ENCODE results near the gene DYNLL1.
"Not testable (repeated sequence)": the region's sequence is repeated elsewhere in the genome, so short reads cannot be mapped to it uniquely, and the experiment has no call there.

DYNLL1 gene

DNA sequence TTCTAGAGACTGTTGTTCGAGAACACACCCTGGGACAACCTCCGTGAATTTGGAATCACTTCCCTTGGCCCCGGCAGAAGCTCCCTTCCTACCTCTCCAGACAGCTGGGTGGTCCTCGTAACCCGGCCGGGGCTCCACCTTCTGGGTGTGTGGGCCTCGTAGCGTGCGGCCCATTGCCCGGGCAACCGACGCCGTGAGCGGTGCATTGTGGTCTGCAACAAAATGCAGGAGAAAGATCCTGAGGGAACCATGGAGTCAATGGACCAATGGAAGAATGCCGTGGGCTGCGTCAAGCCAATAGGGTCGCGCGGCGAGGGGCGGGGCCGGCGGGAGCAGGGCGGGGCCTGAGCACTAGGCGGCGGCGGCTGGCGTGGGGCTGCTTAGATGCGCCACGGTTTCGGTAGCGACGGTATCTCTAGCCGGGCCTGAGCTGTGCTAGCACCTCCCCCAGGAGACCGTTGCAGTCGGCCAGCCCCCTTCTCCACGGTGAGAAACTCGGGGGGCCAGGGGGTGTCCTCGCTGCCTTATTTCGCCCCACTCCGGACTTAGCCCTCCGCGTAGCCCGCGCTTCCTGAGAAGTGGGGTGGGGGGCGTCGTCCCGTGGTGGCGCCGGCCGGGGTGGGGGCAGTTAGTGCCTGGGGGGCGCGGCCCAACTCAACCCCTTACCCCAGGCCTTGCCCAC, at the start of gene DYNLL1:
Gene DYNLL1, plus strand, starts transcription at position 383 of the 682 bp plus-strand sequence. CDS start 309 bp downstream, outside the sequence.
- DNase-seq, result peak; percentile 96

DNA sequence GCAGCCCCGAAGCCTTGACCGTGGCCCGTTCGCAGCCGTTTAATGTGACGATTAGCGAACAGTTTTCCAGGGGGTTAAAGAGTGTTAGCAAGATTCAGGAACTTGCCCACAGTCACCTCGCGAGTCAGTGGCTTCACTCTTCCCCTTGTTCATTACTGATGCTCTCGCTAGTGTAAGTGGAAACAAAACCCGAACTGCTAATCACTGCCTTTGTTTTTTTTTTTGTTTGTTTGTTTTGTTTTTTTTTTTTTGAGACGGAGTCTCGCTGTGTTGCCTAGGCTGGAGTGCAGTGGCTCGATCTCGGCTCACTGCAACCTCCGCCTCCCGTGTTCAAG, 49.1 kb upstream of the DYNLL1 start:
- DNase-seq, result not testable (repeated sequence)

DNA sequence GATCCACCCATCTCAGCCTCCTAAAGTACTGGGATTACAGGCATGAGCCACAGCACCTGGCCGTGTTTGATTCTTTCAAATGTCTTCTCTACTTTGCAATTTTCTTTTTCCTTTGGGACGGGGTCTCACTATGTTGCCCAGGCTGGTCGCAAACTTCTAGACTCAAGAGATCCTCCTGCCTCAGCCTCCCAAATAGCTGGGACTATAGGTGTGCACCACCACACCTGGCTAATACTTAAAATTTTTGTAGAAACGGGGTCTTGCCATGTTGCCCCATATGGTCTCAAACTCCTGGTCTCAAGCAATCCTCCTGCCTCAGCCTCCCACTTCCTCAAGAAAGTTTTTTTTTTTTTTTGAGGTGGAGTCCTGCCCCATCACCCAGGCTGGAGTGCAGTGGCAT, 47.9 kb upstream of the DYNLL1 start:
- no peak for DNase-seq

DNA sequence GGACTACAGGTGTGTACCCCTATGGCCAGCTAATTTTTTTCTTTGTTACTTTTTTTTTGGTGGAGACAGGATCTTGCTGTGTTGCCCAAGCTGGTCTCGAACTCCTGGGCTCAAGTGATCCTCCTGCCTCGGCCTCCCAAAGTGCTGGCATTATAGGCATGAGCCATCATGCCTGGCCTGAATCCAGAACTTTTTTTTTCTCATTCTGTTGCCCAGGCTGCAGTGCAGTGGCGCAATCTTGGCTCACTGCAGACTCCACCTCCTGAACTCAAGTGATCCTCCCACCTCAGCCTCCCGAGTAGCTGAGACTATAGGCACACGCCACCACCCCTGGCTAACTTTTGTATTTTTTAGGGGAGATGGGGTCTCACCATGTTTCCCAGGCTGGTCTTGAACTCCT, 43.4 kb upstream of the DYNLL1 start:
- not testable (repeated sequence) for DNase-seq

DNA sequence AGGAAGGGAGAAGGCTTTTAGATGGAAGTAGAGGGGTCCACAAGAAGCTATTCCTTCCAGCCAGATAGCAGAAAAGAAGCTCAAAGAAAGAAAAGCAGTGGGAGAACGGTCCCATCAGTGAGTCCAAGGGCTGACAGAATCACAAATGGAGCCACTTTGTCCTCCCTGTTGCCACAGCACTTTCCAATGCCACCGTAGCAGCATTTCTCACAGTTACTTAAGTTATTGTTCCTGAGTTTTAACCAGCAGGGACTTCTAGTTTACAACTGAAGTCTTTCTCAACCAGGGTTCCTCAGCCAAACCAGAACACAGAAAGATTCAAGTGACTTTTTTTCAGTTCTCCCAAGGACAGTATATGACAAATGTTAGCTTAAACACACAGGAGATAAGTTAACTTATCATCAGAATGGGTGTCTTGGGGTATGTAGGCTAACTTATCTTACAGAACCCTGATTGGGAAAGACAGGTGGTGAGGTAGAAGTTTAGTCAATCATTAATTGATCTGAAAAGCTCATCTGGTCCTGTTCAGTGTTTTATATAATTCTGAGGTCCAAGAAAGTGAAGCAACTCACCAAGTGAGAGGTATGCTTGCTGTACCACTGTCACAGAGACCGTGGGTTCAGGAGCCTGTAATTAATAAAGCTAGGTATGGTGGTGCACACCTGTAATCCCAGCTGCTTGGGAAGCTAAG, 42.7 kb upstream of the DYNLL1 start:
- no peak for DNase-seq

DNA sequence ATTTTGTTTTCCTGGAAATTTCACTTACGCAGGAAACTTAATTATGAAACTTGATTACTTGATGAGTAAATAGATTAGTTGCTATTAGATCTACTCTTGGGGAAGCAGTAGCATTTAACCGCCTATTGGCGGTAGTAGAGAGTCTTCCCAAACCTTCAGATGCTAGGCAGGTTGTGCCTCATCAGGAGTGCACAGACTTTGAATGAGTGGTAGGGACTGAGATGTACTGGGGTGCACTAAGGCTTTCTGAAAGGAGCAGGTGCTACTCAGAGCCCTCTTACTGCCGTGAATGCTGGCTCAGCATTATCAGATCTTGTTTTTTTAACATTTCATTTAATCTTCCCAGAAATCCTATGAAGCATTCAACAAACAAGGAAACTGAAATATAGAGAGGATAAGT, 41.9 kb upstream of the DYNLL1 start:
- peak; percentile 57 for DNase-seq

DNA sequence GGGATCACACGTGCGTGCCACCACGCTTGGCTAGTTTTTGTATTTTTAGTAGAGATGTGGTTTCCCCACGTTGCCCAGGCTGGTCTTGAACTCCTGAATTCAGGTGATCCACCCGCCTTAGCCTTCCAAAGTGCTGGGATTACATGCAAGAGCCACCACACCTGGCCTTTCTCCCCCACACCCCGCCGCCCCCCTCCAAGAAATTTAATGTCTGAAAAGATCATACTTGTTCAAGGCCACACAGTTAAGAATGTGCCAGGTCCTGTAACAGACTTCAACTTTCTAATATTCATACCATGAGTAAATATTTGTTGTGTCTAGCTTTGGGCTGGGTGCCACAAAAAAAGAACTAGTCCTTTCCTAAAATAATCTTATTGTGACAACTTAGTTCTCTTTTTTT, 40.6 kb upstream of the DYNLL1 start:
- no peak for DNase-seq

DNA sequence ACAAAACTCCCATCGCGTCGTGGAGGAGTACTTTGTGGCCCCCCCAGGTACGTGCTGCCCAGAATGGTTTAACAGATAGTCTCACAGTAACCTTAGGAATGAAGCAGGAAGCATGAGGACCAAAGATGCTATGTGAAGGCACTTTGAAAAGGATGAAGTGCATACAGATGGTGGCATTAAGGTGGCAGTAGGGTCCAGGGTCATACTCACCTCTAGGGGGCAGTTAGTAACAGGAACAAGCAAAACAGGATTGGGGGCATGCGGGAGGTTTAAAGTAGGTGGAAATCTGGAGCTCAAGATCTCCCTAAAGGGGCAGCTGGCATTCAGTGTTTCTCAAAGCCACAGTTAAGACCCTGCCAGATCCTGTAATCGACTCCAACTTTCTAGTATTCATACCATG, 38.8 kb upstream of the DYNLL1 start:
- DNase-seq, result no peak

DNA sequence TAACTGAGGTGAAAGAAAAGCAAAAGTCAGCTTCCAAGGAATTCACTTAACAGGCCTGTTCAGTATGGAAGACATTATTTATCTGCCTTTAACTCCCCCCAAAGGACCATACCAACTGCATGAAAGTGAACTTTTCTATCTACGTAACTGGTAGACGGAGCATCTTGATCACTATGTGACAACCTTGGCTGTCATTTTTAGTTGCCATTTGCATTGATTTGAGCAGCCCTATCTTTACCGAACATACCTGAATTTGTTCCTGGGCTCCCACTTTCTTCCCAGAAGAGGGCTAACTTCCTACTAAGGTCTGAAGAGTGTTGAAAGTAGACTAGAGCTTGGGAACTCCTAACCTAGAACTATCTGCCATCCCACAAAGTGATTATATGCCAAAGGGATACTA, 35.8 kb upstream of the DYNLL1 start:
- DNase-seq, result no peak

DNA sequence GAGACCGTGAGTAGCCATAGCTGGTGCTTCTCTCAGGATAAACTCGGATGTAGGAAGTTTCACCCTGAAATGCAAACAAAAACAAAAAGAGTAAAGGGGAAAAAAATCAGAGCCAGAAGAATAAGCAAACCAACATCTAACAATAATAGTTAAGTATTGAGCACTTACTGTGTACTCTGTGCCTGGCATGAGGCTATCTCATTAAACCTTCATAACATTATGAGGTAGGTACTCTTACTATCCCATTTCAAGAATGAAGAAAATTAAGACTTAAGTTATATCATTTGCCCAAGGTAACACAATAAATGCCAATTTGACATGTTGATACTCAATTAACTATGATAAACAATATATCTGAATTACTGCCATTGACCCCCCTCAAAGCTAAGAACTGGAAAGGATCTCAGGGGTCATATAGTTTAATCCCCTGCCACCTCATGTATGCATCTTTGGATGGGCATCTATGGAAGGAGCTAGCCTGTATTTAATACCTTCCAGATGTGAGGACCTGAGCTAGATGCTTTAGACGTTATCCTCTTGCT, 33.7 kb upstream of the DYNLL1 start:
- no peak for DNase-seq

DNA sequence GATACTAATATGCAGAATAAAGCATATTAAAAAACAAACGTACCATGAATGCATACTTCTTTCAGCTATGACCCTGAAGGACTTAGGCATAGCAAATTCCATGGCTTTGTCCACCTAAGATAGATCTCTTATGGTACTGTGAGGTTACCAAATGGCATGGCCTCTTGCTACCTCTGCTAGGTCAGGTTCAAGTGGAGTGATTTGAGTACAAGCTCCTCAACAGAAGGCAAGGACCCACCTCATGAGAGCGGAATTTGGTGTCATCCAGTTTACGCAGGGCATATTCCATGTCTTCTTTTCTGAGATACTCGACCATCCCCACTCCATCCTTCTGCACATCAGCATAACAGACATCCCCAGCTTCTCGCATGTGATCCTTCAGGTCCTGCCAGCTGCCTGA, 32.2 kb upstream of the DYNLL1 start:
- no peak for DNase-seq

DNA sequence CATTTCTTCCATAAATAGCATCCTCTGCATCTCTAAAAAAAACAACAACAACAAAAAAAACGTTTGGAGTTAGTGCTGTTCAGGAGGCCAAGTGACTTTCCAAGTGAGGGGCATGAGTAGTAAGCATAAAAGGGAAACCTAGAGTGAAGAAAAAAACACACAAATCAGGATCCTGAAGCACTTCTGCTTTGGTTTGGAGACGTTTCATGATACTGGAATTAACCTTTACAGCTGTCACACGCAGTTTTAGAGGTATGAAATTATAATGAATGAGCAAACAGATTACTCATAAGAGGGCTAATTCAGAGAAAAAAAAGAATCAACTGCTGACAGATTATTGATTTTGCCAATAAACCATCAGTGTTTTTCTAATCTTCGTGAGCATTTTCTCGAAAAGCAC, 30.2 kb upstream of the DYNLL1 start:
- no peak for DNase-seq

DNA sequence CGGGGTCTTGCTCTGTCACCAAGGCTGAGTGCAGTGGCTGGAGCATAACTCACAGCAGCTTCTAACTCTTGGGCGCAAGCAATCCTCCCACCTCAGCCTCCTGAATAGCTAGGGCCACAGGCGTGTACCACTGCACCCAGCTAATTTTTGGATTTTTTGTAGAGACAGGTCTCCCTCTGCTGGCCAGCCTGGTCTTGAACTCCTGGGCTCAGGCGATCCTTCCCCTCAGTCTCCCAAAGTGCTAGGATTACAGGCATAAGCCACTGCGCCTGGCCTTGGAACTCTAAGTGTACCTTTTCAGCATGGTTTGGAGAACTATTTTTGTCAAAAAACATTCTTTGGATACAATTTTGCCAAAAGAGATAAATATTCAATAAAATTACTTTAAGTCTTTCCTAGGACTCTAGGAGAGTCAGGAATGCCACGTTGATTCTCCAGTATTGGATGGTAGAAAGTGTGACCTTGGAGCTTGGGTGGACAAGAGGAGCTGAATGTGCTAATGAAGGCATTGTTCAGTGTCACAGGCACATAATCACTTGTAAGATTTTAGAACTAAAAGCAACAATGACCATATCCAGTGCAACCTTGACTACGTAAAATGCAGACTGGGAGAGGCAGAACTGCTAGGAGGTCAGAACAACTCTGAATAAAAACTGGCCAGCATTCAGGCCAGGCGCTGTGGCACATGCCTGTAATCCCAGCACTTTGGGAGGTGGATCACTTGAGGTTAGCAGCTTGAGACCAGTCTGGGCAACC, 29.2 kb upstream of the DYNLL1 start:
- peak; percentile 49 for DNase-seq

DNA sequence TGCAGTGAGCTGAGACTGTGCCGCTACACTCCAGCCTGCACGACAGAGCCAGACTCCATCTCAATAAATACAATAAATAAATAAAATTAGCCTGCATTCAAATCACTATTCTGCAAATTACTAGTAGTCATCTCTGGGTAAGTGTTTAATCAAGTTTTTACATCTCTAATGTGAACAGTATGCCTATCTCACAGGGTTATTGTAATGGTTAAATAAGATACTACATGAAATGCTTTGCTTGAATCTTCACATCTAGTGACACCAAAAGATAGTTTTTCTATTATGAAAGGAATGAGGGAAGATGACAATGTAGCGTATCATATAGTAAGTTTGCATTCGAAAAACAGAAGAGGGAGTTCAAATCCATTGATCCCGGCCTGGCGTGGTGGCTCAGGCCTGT, 28.5 kb upstream of the DYNLL1 start:
- no peak for DNase-seq

DNA sequence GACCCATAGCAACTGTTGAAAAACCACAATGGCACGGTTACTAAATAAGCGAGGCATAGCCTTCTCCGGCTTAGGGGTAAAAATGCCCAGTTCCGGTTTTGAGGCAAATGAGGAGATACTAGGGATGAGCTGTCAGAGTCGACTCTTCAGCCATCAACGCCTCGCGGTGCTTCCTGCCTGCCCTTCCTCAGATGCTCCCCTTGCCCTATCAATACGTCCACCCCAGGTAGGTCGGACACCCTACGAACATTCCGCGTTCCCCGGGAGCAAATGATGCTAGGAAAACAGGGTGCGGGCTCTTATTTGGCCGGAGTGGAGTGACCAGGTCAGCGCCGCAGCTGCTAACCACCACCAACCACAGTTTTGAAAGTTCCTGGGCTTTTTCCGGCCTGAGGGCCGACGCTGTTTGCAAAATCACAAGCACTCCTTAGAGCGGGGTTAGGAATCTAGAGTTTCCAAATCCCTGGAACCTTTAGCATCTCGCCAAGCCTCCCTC, 27.5 kb upstream of the DYNLL1 start:
- DNase-seq, result peak; percentile 48

DNA sequence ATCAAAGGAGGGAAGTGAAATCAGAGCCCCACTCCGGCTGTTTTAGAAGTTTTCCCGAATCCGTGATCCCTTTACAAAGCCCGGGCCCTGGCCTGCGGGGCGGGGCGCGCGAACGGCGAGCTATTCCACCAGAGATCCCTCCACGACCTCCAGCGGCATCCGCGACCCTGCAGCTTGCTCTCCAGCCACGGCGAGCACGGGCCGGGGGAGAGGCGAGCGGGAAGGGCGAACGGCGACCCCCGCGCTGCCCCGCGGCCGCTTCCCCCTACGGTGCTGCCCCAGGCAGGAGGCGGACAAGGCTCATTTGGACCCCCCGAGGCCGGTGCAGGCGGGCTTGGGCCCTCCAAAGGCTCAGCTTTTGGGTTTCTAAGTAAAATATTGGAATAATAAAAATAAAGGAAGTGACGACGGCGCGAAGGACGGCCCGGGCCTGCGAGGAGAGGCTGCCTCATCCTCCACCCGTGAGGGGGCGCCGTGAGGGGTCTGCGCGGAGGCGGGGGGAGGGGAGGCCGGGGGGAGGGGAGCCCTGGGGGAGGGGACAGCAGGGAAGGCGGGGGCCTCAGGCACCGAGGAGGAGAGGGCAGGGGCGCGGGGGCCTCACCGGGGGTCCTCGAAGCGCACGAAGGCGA, 27.0 kb upstream of the DYNLL1 start:
- no peak for DNase-seq

DNA sequence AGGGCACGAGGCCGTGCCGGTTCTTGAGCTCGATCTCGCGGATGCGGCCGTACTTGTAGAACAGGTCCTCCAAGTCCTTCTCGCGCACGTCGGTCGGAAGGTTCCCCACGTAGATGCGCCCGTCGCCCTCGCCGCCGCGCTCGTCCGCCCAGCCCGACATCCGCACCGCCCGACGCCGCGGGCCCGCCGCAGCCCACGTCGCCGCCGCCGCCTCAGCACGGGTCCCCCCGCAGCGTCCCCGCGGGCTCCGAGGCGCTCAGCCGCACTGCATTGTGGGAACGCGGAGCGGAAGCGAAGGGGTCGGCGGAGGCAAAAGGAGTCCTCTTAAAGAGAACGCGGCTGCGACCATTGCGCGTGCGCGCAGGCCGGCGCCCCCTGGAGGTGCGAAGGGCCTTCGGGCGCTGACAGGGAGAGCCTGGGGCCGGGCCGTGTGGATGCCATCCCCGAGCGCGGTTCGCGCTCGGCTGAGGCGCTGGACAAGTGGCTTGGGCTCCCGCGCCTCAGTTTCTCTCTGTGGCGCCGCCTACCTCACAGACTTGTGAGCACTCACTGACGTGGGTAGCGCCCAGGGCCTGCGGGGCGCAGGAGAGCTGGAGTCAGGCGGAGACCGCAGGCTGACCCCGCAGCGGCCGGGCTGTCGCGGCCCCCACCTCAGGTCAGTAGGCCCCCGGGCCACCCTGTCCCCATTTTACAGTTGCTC, 26.3 kb upstream of the DYNLL1 start, which contains the start of gene SRSF9:
Gene SRSF9, minus strand, starts transcription at position 299 of the 700 bp plus-strand sequence. Its CDS starts 139 bp downstream, at position 160.
- peak; percentile 98 for DNase-seq

DNA sequence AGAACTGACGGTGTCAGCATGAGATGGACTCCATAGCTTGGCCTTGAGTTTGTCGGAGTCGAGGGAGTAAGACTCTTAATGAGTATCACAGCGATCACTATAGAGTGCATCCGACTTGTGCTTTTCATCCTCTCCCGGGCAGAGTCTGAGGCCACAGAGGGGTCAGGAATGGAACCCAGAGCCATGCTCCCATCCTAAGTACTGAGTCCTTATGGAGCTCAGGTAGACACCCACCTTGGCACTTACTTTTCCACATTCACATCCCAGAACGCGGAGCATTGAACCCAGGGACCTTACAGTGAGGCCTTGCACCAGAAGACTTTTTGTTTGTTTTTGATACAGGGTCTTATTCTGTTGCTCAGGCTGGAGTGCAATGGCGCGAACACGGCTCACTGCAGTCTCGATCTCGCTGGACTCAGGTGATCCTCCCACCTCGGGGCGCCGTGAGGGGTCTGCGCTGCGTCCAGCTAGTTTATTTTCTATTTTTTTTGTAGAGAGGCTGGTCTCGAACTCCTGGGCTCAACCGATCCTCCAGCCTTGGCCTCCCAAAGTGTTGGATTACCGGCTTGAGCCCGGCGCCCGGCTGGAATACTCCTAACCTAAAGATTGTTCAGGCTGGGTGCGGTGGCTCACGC, 25.6 kb upstream of the DYNLL1 start:
- peak; percentile 24 for DNase-seq

DNA sequence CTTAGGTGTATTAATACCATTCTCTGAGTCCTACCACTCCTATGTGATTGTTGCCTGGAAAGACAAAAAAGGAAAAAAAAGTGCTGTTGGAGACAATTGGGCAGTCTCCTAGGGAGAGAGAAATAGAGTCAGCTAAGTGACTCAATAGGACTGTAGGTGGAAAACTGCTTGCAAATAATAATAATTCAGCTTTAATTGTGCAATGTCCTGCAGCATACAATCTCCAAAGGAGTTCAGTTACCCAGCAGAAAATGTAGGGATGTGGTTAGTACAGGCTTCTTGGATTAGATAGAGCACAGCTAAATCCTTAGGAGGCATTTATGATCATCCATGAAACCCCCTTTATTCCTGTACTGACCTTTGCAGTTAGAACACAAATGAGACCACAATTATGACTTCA, 23.4 kb upstream of the DYNLL1 start:
- no peak for DNase-seq

DNA sequence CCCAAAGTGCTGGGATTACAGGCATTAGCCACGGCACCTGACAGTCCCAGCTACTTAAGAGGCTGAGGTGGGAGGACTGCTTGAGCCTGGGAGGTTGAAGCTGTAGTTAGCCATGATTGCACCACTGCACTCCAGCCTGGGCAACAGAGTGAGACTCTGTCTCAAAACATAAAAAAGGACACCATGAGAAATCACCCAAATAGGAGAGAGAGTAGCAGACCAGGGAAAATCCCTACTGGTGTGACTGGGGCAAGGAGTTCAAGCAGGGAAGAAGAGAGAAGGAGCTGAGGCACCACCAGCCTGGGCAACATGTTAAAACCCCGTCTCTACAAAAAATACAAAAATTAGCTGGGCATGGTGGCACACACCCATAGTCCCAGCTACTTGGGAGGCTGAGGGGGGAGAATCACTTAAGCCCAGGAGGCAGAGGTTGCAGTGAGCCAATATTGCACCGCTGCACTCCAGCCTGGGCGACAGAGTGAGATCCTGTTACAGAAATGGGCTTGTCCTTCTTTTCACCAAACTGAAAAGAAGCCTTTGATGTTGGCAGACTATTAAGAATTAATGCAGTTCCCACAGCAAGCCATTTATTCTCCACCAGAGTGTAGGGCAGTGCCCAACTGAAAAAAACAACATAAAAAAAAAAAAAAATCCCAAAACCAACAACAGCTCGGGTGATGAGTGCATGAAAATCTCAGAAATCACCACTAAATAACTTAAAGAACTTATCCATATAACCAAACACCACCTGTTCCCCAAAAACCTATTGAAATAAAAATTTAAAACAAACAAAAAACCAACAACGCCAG, 21.9 kb upstream of the DYNLL1 start:
- no peak for DNase-seq

DNA sequence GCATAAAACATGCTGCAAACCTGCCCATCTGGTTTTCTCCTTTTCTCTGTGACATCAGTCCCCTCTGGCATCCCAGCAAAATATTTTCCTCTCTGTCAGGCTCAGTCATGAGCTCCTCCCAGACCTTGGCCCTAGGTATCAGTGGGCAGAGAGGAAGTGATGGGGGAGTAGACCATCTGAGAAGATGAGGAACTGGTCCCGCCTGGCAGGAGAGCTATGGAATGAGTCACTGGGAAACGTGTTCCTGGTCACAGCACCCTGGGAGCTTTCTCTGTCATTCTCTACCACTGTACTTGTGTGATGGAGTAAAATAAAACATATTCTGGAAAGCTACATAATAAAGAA, 21.3 kb upstream of the DYNLL1 start:
- no peak for DNase-seq
